ENCODE data around the gene ATP11B. TPM values are rescaled to one million over a fixed set of nuclear protein-coding genes. Genes with fewer than 3 reads are reported as not detected.

Gene ATP11B
- total RNA-seq, 1 donor from 2014 or later, result 46.2 TPM

- H3K9me3 Mint-ChIP-seq, result peaks cover 9% of the 10 kb centered on the region
- no peaks in the 10 kb centered on the region for H3K4me1 Mint-ChIP-seq
- DNase-seq (ENCODE audit: low read depth, low spot score), result no peak
- TF ChIP-seq, protein P1, sequence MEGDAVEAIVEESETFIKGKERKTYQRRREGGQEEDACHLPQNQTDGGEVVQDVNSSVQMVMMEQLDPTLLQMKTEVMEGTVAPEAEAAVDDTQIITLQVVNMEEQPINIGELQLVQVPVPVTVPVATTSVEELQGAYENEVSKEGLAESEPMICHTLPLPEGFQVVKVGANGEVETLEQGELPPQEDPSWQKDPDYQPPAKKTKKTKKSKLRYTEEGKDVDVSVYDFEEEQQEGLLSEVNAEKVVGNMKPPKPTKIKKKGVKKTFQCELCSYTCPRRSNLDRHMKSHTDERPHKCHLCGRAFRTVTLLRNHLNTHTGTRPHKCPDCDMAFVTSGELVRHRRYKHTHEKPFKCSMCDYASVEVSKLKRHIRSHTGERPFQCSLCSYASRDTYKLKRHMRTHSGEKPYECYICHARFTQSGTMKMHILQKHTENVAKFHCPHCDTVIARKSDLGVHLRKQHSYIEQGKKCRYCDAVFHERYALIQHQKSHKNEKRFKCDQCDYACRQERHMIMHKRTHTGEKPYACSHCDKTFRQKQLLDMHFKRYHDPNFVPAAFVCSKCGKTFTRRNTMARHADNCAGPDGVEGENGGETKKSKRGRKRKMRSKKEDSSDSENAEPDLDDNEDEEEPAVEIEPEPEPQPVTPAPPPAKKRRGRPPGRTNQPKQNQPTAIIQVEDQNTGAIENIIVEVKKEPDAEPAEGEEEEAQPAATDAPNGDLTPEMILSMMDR (conservative IDR thresholded peaks at IDR 0.05), result peak; percentile 26
- no peak overlapping the region for H3K27ac Mint-ChIP-seq (ENCODE audit: unreplicated experiment)
- H3K4me3 Mint-ChIP-seq, result no peak overlapping the region
- no peaks in the 10 kb centered on the region for H3K27me3 Mint-ChIP-seq (ENCODE audit: low read depth)
- peaks cover 37% of the 10 kb centered on the region for H3K36me3 Mint-ChIP-seq (ENCODE audit: low read depth)
Measured at GRCh38 chr3:182947888-182948287, 154.6 kb downstream of the ATP11B start.

DNA sequence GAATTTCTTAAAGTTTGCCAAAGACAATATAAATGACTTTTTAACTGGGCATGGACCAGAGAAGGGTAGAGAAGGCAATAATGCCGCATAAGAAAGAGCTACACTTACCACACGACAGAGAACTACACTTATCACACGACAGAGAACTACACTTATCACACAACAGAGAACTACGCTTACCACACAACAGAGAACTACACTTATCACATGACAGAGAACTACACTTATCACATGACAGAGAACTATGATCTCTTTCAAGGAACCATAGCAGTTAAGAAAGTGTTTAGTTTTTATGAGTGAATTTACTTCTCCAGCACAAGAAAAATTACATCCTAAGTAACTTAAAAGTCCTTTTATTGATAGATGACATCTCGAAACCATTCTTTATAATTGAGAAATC, 155.0 kb downstream of the ATP11B start:
- H3K36me3 Mint-ChIP-seq (ENCODE audit: low read depth), result peaks cover 40% of the 10 kb centered on the region
- H3K9me3 Mint-ChIP-seq, result peaks cover 11% of the 10 kb centered on the region
- no peaks in the 10 kb centered on the region for H3K27me3 Mint-ChIP-seq (ENCODE audit: low read depth)
- TF ChIP-seq, protein P1 (conservative IDR thresholded peaks at IDR 0.05), result no peak
- no peak for DNase-seq (ENCODE audit: low read depth, low spot score)
- no peak overlapping the region for H3K4me3 Mint-ChIP-seq
- H3K27ac Mint-ChIP-seq (ENCODE audit: unreplicated experiment), result no peak overlapping the region
- H3K4me1 Mint-ChIP-seq, result no peaks in the 10 kb centered on the region

- H3K36me3 Mint-ChIP-seq (ENCODE audit: low read depth), result peaks cover 40% of the 10 kb centered on the region
- H3K27ac Mint-ChIP-seq (ENCODE audit: unreplicated experiment), result no peak overlapping the region
- H3K9me3 Mint-ChIP-seq, result peaks cover 11% of the 10 kb centered on the region
- no peak overlapping the region for H3K4me3 Mint-ChIP-seq
- DNase-seq (ENCODE audit: low read depth, low spot score), result no peak
- no peaks in the 10 kb centered on the region for H3K27me3 Mint-ChIP-seq (ENCODE audit: low read depth)
- TF ChIP-seq, protein P1 (conservative IDR thresholded peaks at IDR 0.05), result no peak
- no peaks in the 10 kb centered on the region for H3K4me1 Mint-ChIP-seq
Measured at GRCh38 chr3:182949688-182950087, 156.4 kb downstream of the ATP11B start.

DNA sequence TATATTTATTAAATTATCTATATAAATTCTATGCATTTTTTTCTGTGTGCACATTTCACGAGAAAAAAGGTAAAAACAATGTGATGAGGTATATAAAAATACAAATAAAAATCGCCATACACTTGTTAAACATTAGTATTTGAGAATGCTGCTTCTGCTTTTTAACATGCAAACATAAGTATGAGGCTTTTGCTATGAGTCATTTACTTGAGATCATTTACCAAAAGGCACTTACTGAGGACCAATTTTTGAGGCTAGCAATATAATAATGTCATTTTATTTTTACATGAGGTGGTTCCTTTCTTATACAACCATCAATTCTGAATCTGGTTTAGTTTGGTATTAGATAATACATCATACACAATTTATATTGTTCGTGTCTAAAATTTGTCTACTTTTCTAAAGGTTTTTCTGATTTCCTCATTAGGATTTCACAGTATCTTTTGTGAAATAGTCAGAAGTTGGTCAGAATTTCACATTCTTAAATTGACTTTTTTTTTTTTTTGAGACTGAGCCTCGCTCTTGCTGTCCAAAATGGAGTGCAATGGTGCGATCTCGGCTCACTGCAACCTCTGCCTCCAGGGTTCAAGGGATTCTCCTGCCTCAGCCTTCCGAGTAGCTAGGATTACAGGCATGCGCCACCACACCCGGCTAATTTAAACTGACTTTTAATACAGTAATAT, 161.4 kb downstream of the ATP11B start:
- no peaks in the 10 kb centered on the region for H3K27me3 Mint-ChIP-seq (ENCODE audit: low read depth)
- no peak overlapping the region for H3K27ac Mint-ChIP-seq (ENCODE audit: unreplicated experiment)

DNA sequence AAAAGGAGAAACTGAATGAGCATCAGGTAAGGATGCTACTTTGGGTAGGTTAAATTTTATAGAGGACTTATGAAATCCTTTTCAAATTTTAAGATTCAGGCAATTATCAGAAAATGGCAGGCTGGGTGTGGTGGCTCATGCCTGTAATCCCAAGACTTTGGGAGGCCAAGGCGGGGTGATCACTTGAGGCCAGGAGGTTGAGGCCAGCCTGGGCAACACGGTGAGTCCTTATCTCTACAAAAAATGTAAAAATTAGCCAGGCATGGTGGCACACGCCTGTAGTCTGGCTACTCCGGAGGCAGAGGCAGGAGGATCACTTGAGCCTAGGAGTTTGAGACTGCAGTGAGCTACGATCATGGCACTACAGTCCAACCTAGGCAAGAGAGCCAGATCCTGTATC, 163.9 kb downstream of the ATP11B start:
- DNase-seq (ENCODE audit: low read depth, low spot score), result no peak
- TF ChIP-seq, protein P1 (conservative IDR thresholded peaks at IDR 0.05), result no peak
- Mint-ChIP-seq H3K27me3 (ENCODE audit: low read depth) (no peaks in the 10 kb centered on the region), H3K36me3 (ENCODE audit: low read depth) (peaks cover 23% of the 10 kb centered on the region), H3K4me3 (no peak overlapping the region), H3K9me3 (peaks cover 7% of the 10 kb centered on the region), H3K27ac (ENCODE audit: unreplicated experiment) (no peak overlapping the region), H3K4me1 (peaks cover 17% of the 10 kb centered on the region)

More for the DNA sequence above, 161.4 kb downstream of the ATP11B start:
- Mint-ChIP-seq H3K36me3 (ENCODE audit: low read depth) (peaks cover 31% of the 10 kb centered on the region), H3K4me1 (peaks cover 8% of the 10 kb centered on the region), H3K4me3 (no peak overlapping the region), H3K9me3 (peaks cover 11% of the 10 kb centered on the region)
- TF ChIP-seq, protein P1 (conservative IDR thresholded peaks at IDR 0.05), result no peak
- DNase-seq (ENCODE audit: low read depth, low spot score), result no peak

Data from neural crest cell (in vitro differentiated cells).